Activated T-cell treated with anti-CD3 and anti-CD28 coated beads, Interleukin-2, amount 50 U/mL, for 72 hours (primary cell): ENCODE measurements around the gene PRDM16. TPM values are rescaled to one million over a fixed set of nuclear protein-coding genes. Genes with fewer than 3 reads are reported as not detected.
"Not testable (repeated sequence)": the region's sequence is repeated elsewhere in the genome, so short reads cannot be mapped to it uniquely, and the experiment has no call there.

ENCODE experiments used
- ATAC-seq, 2 donors: fragments of 150-1000 bp; cut with Tn5 transposase; replicated peaks in 1 of 2; 2 replicates each; pipeline ENCODE4 v1.10.0; 2021; ENCODE audit warnings: moderate library complexity in 2 of 2, mild to moderate bottlenecking in 1 of 2
- DNase-seq, 2 donors: peaks; one replicate each; pipeline ENCODE4 v3.0.0; 2021 to 2022; ENCODE audit warnings: mixed read lengths in 1 of 2
- H3K27ac Mint-ChIP-seq: one replicate; pipeline ENCODE4 v1.8.0; 2022; ENCODE audit warnings: mild to moderate bottlenecking, moderate library complexity, mixed read lengths
- H3K27me3 Mint-ChIP-seq: one replicate; pipeline ENCODE4 v1.8.0; 2022; ENCODE audit warnings: low read depth, mixed read lengths
- H3K36me3 Mint-ChIP-seq, 2 donors: one replicate each; pipeline ENCODE4 v1.8.0; 2022; ENCODE audit warnings: mixed read lengths in 2 of 2, mild to moderate bottlenecking in 1 of 2; ENCODE audit not compliant: insufficient read depth in 2 of 2
- H3K4me1 Mint-ChIP-seq: one replicate; pipeline ENCODE4 v1.8.0; 2022; ENCODE audit warnings: low read depth, mixed read lengths
- H3K4me3 Mint-ChIP-seq, 2 donors: one replicate each; pipeline ENCODE4 v1.8.0; 2022; ENCODE audit warnings: mild to moderate bottlenecking in 2 of 2, mixed read lengths in 2 of 2, moderate library complexity in 2 of 2
- H3K9me3 Mint-ChIP-seq, 2 donors: one replicate each; pipeline ENCODE4 v1.8.0; 2022; ENCODE audit warnings: mixed read lengths in 2 of 2
- total RNA-seq, 2 donors: library from RNA; stranded (reverse); gene quantifications; one replicate each; pipeline ENCODE4 v1.2.3, GENCODE V29; 2022

The PRDM16 gene
- total RNA-seq, 2 donors from 2014 or later = 0.77 to 1.7 TPM

DNA sequence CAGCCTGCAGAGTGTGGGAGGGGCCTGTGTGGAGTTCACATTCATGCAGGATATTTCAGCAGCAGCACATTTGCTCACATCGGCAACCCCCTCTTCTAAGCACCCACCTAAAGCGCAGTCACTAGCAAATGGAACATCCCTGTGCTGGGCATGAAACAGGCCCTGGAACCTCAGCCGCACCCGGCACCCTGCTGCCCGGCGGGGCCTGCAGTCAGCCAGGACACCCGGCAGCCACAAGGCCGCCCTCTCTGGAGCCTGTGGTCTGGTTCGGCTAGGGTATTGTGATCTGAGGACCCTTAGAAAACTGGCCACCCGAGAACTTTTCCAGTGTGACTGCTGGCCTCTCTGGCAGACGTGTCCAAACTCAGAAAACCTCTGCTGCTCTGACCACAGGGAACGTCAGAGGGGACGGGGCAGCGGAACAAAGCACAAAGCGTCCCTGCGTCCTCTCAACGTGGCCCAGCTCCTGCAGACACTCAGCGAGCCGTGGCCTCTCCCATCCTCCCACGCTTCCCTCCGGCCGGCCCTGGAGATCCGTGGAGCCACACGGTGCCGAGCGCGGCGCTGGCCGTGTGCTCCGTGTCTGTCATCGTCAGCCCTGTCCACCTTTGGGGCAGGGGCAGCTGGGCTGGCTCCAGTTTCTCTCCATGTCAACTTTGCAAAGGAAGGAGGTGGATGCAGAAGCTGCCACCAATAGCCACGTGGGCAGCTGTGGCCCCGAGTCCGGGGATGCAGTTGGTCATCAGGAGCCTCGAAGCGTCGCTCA is 209.6 kb downstream of the PRDM16 start:
- H3K4me3 Mint-ChIP-seq = no peak overlapping the region
- H3K27me3 Mint-ChIP-seq = no peaks in the 10 kb centered on the region
- H3K9me3 Mint-ChIP-seq = no peaks in the 10 kb centered on the region
- no peaks in the 10 kb centered on the region for H3K36me3 Mint-ChIP-seq
- DNase-seq = no peak
- no peak for ATAC-seq
- no peaks in the 10 kb centered on the region for H3K4me1 Mint-ChIP-seq
- no peak overlapping the region for H3K27ac Mint-ChIP-seq

DNA sequence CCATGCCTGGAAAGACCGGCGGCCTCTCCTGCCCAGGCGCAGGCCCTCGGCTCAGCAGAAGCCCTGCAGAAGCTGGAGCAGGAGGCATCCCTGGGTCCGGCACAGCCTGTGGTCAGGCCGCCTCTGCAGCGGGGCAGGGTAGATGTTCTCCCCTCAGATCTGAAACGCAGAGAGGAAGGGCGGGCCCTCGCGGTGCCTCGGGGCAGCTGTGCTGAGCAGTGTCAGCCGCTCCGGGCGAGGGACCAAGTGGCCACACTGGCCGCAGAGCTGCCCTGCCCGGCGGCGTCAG is 210.1 kb downstream of the PRDM16 start:
- H3K27me3 Mint-ChIP-seq = no peaks in the 10 kb centered on the region
- ATAC-seq (no peak), DNase-seq (no peak)
- H3K36me3 Mint-ChIP-seq = no peaks in the 10 kb centered on the region
- no peaks in the 10 kb centered on the region for H3K9me3 Mint-ChIP-seq
- no peak overlapping the region for H3K4me3 Mint-ChIP-seq
- no peak overlapping the region for H3K27ac Mint-ChIP-seq
- no peaks in the 10 kb centered on the region for H3K4me1 Mint-ChIP-seq

DNA sequence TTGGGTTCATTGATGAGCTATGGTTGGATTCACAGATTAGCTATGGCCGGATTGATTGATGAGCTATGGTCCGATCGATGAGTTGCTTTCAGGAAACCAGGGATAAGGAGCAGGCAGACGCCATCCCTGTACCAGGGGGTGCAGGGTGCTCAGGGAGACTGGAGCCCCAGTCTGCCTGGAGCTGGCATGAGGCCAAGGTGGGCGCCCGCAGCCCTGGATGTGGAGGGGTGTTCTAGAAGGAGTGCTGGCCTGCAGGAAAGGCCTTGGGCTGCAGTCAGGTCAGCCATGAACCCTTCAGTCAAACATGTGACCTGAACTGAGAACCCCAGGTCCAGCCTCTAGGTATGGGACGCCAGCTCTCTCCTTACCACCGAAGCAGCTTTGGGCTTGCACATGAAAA is 212.7 kb downstream of the PRDM16 start:
- DNase-seq = no peak
- Mint-ChIP-seq H3K4me3 (no peak overlapping the region), H3K4me1 (no peaks in the 10 kb centered on the region), H3K9me3 (no peaks in the 10 kb centered on the region), H3K36me3 (no peaks in the 10 kb centered on the region), H3K27ac (no peak overlapping the region), H3K27me3 (no peaks in the 10 kb centered on the region)
- no peak for ATAC-seq

DNA sequence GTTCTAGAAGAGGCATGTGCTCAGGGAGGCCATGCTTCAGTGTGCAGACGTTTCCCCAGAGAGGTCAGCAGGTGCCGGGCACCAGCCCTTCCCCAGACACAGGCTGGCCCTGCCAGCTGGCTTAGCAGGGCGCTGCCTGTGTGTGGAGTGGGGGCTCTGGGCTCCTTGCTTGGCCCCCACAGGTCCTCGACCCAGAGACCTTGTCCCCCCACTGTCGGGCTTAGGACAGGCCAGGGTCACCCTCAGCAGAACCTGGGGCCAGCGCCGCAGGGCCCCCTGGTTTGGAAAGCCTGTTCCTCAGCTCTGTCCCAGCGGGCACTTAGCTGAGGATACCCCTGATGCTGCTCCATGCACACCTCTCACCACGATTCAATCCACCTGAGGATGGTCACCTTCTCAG is 213.2 kb downstream of the PRDM16 start:
- H3K4me3 Mint-ChIP-seq = no peak overlapping the region
- ATAC-seq = no peak
- no peaks in the 10 kb centered on the region for H3K36me3 Mint-ChIP-seq
- no peaks in the 10 kb centered on the region for H3K27me3 Mint-ChIP-seq
- no peaks in the 10 kb centered on the region for H3K9me3 Mint-ChIP-seq
- no peaks in the 10 kb centered on the region for H3K4me1 Mint-ChIP-seq
- no peak for DNase-seq
- no peak overlapping the region for H3K27ac Mint-ChIP-seq

DNA sequence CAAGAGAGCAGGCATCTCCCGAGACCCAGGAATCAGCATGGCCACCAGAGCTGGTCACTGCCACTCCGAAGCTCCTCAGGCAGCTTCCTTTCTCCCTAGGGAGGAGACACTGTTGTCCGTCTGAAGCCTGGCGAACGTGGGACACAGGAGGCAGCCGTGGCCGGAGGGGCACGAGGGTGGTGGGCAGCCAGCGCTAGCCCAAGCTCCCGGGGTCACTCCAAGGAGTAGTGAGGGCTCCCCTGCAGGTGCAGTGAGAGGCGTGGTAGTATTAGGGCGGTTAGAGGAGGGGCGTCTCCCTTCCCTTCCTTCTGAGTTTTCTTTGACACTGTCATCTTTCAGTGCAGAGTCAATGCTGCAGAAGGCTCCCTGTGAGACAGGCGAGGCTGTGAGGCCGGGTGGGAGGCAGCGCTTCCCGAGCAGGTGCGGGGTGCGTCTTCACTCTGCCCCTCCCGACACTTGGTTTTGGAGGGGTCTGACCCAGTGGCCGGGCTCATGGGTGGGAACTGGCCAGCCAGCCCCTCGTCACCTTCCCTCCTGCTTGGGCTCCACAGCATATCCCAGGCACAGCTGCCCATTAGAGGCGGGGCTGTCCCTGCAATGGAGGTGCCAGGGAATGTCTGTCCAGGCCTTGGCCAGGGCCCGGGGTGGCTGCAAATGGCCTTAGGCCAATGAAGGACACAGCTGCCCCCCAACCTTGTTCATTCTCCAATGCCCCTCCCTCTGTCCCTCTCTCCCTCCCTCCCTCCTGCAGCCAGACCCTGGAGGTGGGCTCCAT is 213.8 kb downstream of the PRDM16 start:
- no peak overlapping the region for H3K27ac Mint-ChIP-seq
- no peaks in the 10 kb centered on the region for H3K9me3 Mint-ChIP-seq
- H3K36me3 Mint-ChIP-seq = no peaks in the 10 kb centered on the region
- no peak overlapping the region for H3K4me3 Mint-ChIP-seq
- no peaks in the 10 kb centered on the region for H3K27me3 Mint-ChIP-seq
- DNase-seq = no peak
- H3K4me1 Mint-ChIP-seq = no peaks in the 10 kb centered on the region
- no peak for ATAC-seq

DNA sequence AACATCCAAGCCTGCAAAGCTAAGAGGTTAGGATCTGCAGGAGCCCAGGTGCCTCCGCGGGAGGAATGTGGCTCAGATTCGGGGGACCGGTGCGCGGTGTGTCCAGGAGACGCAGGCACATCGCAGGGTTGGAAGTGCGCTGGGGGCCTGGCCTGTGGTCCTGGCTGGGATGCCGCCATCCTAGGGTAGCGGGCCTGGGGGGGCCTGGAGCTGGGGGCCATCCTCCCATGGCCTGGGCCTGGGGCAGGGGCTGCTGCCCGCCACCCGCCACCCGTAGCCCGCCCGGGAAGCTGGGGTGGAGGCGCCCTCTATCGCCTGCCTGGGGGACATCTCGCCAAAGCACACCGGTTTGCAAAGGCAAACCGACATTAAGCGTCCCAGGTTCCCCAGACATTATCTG is 214.8 kb downstream of the PRDM16 start:
- DNase-seq (peak; percentile 13 to 27), ATAC-seq (no peak)
- H3K27ac Mint-ChIP-seq = no peak overlapping the region
- H3K27me3 Mint-ChIP-seq = no peaks in the 10 kb centered on the region
- H3K36me3 Mint-ChIP-seq = no peaks in the 10 kb centered on the region
- no peaks in the 10 kb centered on the region for H3K9me3 Mint-ChIP-seq
- H3K4me1 Mint-ChIP-seq = no peaks in the 10 kb centered on the region
- no peak overlapping the region for H3K4me3 Mint-ChIP-seq

DNA sequence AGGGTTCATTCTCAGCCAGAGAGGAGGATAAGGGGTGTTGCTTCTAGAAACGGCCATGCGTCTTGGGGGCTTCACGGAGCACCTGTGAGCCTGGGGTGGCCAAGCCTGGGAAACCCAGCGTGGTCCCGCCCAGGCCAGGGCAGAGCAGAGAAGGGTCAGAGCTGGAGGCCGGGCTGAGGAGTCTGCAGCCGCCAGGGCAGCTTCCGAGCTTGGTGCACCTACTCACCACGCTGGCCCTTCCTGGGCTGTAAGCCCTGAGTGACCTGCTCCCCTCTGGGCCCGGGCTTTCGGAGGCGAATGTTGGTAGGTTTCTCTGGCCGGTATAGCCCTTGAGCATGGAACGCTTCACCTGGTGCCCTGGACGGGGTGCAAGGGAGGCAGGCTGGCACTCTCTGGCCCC is 215.7 kb downstream of the PRDM16 start:
- no peak for DNase-seq
- Mint-ChIP-seq H3K27me3 (no peaks in the 10 kb centered on the region), H3K9me3 (no peaks in the 10 kb centered on the region), H3K27ac (no peak overlapping the region), H3K36me3 (no peaks in the 10 kb centered on the region), H3K4me1 (no peaks in the 10 kb centered on the region), H3K4me3 (no peak overlapping the region)
- ATAC-seq = no peak

DNA sequence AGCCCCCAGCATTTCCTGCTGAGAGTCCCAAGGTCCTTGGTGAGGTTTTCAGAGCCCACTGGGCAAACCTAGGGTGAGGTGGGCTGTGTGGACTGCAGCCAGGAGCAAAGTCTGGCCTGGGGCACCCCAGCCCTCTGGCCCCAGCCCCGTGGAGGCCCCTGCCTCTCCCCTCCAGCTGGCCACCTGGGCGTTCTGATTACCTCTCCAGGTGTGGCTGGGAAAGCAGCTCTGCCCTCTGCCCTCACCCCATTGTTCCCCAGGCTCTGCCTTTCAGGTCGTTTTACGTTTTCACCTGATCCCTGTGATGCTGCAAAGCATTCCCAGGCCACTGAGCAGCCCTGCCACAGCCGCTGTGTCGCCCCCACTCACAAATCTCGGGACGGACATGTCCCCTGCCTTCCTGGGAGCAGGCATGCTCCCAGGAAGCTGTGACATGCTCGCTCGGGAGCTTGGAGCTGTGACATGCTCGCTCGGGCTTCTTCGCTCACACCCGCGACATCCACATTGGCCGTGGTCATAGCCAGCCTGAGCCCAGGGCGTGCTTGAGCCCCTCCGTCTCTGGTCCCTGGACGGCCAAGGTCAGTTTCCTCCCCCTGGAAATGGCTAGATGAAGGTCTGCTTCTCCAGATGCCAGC is 216.2 kb downstream of the PRDM16 start:
- DNase-seq (no peak), ATAC-seq (no peak)
- no peak overlapping the region for H3K27ac Mint-ChIP-seq
- no peaks in the 10 kb centered on the region for H3K4me1 Mint-ChIP-seq
- no peaks in the 10 kb centered on the region for H3K36me3 Mint-ChIP-seq
- H3K27me3 Mint-ChIP-seq = no peaks in the 10 kb centered on the region
- H3K9me3 Mint-ChIP-seq = no peaks in the 10 kb centered on the region
- H3K4me3 Mint-ChIP-seq = no peak overlapping the region

DNA sequence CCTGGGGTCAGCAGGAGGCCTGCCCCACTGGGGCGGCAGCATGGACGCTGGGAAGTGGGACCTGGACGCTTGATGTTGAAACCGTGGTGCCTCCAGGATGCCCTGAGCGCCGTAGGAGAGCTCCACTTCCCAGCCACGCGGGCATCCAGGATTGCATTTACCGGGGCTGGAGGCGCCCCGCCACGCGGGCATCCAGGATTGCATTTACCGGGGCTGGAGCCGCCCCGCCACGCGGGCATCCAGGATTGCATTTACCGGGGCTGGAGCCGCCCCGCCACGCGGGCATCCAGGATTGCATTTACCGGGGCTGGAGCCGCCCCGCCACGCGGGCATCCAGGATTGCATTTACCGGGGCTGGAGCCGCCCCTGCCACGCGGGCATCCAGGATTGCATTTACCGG is 218.1 kb downstream of the PRDM16 start:
- not testable (repeated sequence) for H3K27me3 Mint-ChIP-seq, ATAC-seq, H3K9me3 Mint-ChIP-seq, H3K27ac Mint-ChIP-seq, H3K4me1 Mint-ChIP-seq, DNase-seq, H3K4me3 Mint-ChIP-seq, H3K36me3 Mint-ChIP-seq

DNA sequence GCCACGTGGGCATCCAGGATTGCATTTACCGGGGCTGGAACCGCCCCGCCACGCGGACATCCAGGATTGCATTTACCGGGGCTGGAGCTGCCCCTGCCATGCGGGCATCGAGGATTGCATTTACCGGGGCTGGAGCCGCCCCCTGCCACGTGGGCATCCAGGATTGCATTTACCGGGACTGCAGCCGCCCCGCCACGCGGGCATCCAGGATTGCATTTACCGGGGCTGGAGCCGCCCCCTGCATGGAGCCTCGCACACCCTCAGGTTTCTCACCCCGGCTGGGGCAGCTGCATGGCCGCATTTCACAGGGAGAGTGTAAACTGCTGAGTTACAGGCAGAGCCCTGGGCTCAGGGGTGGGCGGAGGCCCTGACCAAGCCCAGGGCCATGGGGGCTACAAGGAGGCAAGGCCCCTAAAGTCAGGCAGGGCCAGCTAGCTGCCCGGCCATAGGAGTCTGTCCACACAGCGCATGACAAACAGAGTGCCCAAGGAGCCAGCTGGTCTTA is 218.7 kb downstream of the PRDM16 start:
- Mint-ChIP-seq H3K4me3 (no peak overlapping the region), H3K36me3 (no peaks in the 10 kb centered on the region), H3K27ac (no peak overlapping the region), H3K4me1 (no peaks in the 10 kb centered on the region), H3K9me3 (no peaks in the 10 kb centered on the region), H3K27me3 (no peaks in the 10 kb centered on the region)
- DNase-seq = no peak
- no peak for ATAC-seq

DNA sequence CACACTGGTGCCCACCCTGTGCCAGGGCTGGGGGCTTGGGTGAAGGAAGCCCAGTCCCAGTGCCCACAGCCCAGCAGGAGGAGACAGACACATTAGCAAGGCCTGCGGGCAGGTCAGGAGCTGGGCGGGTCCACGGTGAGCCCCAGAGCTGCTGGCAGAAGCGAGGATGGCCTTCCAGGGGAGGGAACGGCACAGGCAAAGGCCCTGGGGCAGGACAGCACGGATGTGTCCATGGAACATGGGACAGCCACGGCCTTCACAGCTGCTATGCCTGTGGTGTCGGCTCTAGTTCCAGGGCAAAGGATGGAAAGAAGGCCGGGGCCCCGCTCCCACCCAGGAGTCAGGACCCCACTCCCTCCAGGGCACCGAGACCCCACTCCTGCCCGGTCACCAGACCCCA is 220.5 kb downstream of the PRDM16 start:
- no peaks in the 10 kb centered on the region for H3K4me1 Mint-ChIP-seq
- H3K9me3 Mint-ChIP-seq = no peaks in the 10 kb centered on the region
- H3K36me3 Mint-ChIP-seq = no peaks in the 10 kb centered on the region
- no peak for DNase-seq
- H3K27ac Mint-ChIP-seq = no peak overlapping the region
- H3K27me3 Mint-ChIP-seq = no peaks in the 10 kb centered on the region
- H3K4me3 Mint-ChIP-seq = no peak overlapping the region
- no peak for ATAC-seq

DNA sequence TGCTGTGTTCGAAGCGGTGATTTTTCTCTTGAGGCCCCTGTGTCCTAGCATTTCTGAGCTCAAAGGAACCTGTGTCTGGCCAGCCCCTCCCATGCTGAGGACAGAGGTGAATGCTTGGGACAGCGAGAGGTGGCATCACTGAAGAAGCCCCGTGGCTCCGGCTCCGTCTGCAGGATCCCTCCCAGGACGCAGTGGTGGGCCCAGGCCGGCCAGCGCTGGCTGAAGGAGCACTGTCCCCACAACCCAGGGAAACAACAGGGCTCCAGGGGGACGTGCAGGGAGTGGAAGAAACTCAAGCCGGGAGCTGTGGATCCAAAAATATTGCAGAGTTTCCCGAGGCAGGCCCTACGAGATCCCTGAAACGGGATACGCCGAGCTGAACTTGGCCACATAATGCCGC is 221.4 kb downstream of the PRDM16 start:
- H3K27ac Mint-ChIP-seq = no peak overlapping the region

DNA sequence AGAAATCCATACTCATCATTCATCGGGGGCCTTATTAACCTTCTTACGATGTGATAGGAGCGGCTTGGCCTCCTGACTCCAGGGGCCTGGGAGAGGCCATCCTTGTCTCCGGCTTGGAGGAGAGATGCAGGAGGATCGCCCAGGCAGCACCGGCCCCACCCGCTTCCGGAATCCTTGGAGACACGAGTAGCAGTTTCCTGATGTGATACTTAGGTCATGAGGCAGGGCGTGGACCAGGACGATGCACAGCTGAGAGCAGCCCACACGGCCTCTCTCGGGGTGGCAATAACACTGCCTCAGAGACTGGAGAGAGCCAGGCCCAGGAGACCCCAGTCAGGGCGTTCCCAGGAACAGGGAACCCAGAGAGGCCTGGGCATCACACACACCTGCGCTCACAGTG is 221.9 kb downstream of the PRDM16 start:
- Mint-ChIP-seq H3K9me3 (no peaks in the 10 kb centered on the region), H3K4me3 (no peak overlapping the region), H3K27ac (no peak overlapping the region), H3K4me1 (no peaks in the 10 kb centered on the region), H3K27me3 (no peaks in the 10 kb centered on the region), H3K36me3 (no peaks in the 10 kb centered on the region)
- ATAC-seq = no peak
- DNase-seq = no peak

More for the DNA sequence above, 221.4 kb downstream of the PRDM16 start:
- Mint-ChIP-seq H3K27me3 (no peaks in the 10 kb centered on the region), H3K4me1 (no peaks in the 10 kb centered on the region), H3K9me3 (no peaks in the 10 kb centered on the region), H3K36me3 (no peaks in the 10 kb centered on the region), H3K4me3 (no peak overlapping the region)
- ATAC-seq = no peak
- no peak for DNase-seq
